Gastrocnemius medialis (tissue), 4 donors: ENCODE data around the gene KRTAP5-3.

ENCODE experiments used
- CTCF ChIP-seq, 5 experiments: fragments of 450-650 bp in 3 of 5; fragments of 200-600 bp in 2 of 5; sonication (generic) in 2 of 5; IDR thresholded peaks in 4 of 5; conservative IDR thresholded peaks in 1 of 5; 1 replicate in 4 of 5; 2 replicates in 1 of 5; pipeline ENCODE4 v1.5.1; 2016 to 2019; ENCODE audit warnings: antibody characterized with exemption in 5 of 5, mild to moderate bottlenecking in 3 of 5, moderate library complexity in 3 of 5
- POLR2A ChIP-seq, 2 donors: fragments of 450-650 bp; IDR thresholded peaks; one replicate each; pipeline ENCODE4 v1.6.1; 2017; ENCODE audit warnings: antibody characterized with exemption in 2 of 2, mild to moderate bottlenecking in 2 of 2, moderate library complexity in 2 of 2

- TF ChIP-seq CTCF (IDR thresholded peaks at IDR 0.05 in 4 of 5, conservative IDR thresholded peaks at IDR 0.05 in 1 of 5), result no peak
- no peak for TF ChIP-seq POLR2A (IDR thresholded peaks at IDR 0.05)
Observed at GRCh38 chr11:1630271-1630670, 22.0 kb upstream of the KRTAP5-3 start.
